ENCODE data around the gene CFAP45. TPM values are rescaled to one million over a fixed set of nuclear protein-coding genes. Genes with fewer than 3 reads are reported as not detected.
A peak's percentile ranks its signal among the peaks of the same experiment; 100 is the strongest.

The CFAP45 gene
- total RNA-seq, 1 experiment from 2014 or later = 0.48 TPM

GRCh38 chr1:159917533-159918351, 17.8 kb upstream of the CFAP45 start:
- Mint-ChIP-seq H3K27me3 (ENCODE audit: low read depth) (no peaks in the 10 kb centered on the region), H3K9me3 (no peaks in the 10 kb centered on the region), H3K4me1 (peaks cover 45% of the 10 kb centered on the region), H3K4me3 (no peak overlapping the region), H3K36me3 (peaks cover 4% of the 10 kb centered on the region), H3K27ac (no peak overlapping the region; the same call in 1 of the 2 replicates)
- ChIA-PET POLR2A (no interaction called here), CTCF (interaction anchor here (0.8 kb wide), 1 partner anchor 90 kb away, joined by 4 read pairs; no protein-coding TSS in a partner anchor)
- ATAC-seq (no peak), DNase-seq (ENCODE audit: low spot score) (no peak)
- TF ChIP-seq ETV6 (CRISPR knock-in tag; IDR thresholded peaks at IDR 0.05) = no peak
- TF ChIP-seq CTCF (IDR thresholded peaks at IDR 0.05) = no peak
- no peak for TF ChIP-seq TCF7 (CRISPR knock-in tag; IDR thresholded peaks at IDR 0.05; ENCODE audit: low read depth)
- TF ChIP-seq CDX4 (CRISPR knock-in tag; IDR thresholded peaks at IDR 0.05; ENCODE audit: borderline replicate concordance) = no peak
- TF ChIP-seq RELA (CRISPR knock-in tag; IDR thresholded peaks at IDR 0.05; ENCODE audit: borderline replicate concordance) = no peak
- TF ChIP-seq SMAD3 (CRISPR knock-in tag; IDR thresholded peaks at IDR 0.05; ENCODE audit: borderline replicate concordance) = no peak
- TF ChIP-seq AR (CRISPR knock-in tag; IDR thresholded peaks at IDR 0.05) = no peak
- TF ChIP-seq ELF4 (CRISPR knock-in tag; IDR thresholded peaks at IDR 0.05; ENCODE audit: low read depth) = no peak
- TF ChIP-seq ZBTB21 (CRISPR knock-in tag; IDR thresholded peaks at IDR 0.05; ENCODE audit: borderline replicate concordance) = no peak
- no peak for TF ChIP-seq NR1H2 (CRISPR knock-in tag; IDR thresholded peaks at IDR 0.05)
- no peak for TF ChIP-seq GRHL2 (CRISPR knock-in tag; IDR thresholded peaks at IDR 0.05; ENCODE audit: insufficient replicate concordance, severe bottlenecking)
- no peak for TF ChIP-seq USF2 (CRISPR knock-in tag; IDR thresholded peaks at IDR 0.05)
- no peak for TF ChIP-seq MXD4 (CRISPR knock-in tag; IDR thresholded peaks at IDR 0.05; ENCODE audit: borderline replicate concordance)

- ChIA-PET POLR2A (no interaction called here), CTCF (interaction anchor here (1.0 to 1.8 kb wide), 6 partner anchors 8 to 136 kb away, joined by 3 to 16 read pairs (median 4); partner anchors contain the start of gene DUSP23)
- Mint-ChIP-seq H3K36me3 (peaks cover 4% of the 10 kb centered on the region), H3K27me3 (ENCODE audit: low read depth) (no peaks in the 10 kb centered on the region), H3K4me3 (no peak overlapping the region), H3K4me1 (peaks cover 45% of the 10 kb centered on the region), H3K27ac (peak overlapping the region; percentile 92), H3K9me3 (no peaks in the 10 kb centered on the region)
- DNase-seq (ENCODE audit: low spot score) = no peak
- ATAC-seq = peak; percentile 64
- no peak for TF ChIP-seq TEAD1 (CRISPR knock-in tag; IDR thresholded peaks at IDR 0.05)
- TF ChIP-seq ZNF512 (CRISPR knock-in tag; IDR thresholded peaks at IDR 0.05; ENCODE audit: borderline replicate concordance) = no peak
- TF ChIP-seq NR2C2 (CRISPR knock-in tag; IDR thresholded peaks at IDR 0.05) = no peak
- TF ChIP-seq PRDM15 (CRISPR knock-in tag; IDR thresholded peaks at IDR 0.05) = no peak
- TF ChIP-seq ZNF219 (CRISPR knock-in tag; IDR thresholded peaks at IDR 0.05; ENCODE audit: borderline replicate concordance) = no peak
- no peak for TF ChIP-seq GTF2I (CRISPR knock-in tag; conservative IDR thresholded peaks at IDR 0.05)
Measured at GRCh38 chr1:159916242-159917051, 16.5 kb upstream of the CFAP45 start.
